ENCODE measurements around the gene DOK6. TPM values are rescaled to one million over a fixed set of nuclear protein-coding genes. Genes with fewer than 3 reads are reported as not detected.

Gene DOK6
- total RNA-seq, 1 donor from 2014 or later = 19.7 TPM

DNA sequence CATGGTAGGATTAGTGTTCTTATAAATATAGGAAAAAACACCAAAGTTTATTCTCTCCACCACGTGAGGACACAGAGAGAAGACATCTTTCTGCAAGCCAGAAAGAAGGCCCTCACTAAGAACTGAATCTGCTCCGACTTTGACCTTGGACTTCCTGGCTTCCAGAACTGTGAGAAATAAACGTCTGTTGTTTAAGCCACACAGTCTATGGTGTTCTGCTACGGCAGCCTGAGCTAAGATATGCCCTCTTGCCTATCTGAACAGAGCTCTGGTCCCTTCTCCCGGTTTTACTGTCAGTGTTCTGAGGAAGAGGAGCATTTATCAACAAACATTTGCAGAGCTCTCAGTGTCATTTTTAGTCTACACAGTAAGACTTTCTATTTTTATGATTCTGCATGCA is 131.3 kb downstream of the DOK6 start:
- no peaks in the 10 kb centered on the region for H3K4me1 Mint-ChIP-seq (ENCODE audit: low read depth, unreplicated experiment)
- TF ChIP-seq, protein P1, sequence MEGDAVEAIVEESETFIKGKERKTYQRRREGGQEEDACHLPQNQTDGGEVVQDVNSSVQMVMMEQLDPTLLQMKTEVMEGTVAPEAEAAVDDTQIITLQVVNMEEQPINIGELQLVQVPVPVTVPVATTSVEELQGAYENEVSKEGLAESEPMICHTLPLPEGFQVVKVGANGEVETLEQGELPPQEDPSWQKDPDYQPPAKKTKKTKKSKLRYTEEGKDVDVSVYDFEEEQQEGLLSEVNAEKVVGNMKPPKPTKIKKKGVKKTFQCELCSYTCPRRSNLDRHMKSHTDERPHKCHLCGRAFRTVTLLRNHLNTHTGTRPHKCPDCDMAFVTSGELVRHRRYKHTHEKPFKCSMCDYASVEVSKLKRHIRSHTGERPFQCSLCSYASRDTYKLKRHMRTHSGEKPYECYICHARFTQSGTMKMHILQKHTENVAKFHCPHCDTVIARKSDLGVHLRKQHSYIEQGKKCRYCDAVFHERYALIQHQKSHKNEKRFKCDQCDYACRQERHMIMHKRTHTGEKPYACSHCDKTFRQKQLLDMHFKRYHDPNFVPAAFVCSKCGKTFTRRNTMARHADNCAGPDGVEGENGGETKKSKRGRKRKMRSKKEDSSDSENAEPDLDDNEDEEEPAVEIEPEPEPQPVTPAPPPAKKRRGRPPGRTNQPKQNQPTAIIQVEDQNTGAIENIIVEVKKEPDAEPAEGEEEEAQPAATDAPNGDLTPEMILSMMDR (IDR thresholded peaks at IDR 0.05; ENCODE audit: partially characterized antibody, unreplicated experiment) = no peak
- no peak overlapping the region for H3K4me3 Mint-ChIP-seq (ENCODE audit: unreplicated experiment)
- H3K9me3 Mint-ChIP-seq (ENCODE audit: unreplicated experiment) = no peaks in the 10 kb centered on the region
- no peak for DNase-seq
- H3K27ac Mint-ChIP-seq (ENCODE audit: unreplicated experiment) = no peak overlapping the region
- H3K36me3 Mint-ChIP-seq (ENCODE audit: unreplicated experiment) = no peaks in the 10 kb centered on the region
- no peaks in the 10 kb centered on the region for H3K27me3 Mint-ChIP-seq (ENCODE audit: unreplicated experiment)

DNA sequence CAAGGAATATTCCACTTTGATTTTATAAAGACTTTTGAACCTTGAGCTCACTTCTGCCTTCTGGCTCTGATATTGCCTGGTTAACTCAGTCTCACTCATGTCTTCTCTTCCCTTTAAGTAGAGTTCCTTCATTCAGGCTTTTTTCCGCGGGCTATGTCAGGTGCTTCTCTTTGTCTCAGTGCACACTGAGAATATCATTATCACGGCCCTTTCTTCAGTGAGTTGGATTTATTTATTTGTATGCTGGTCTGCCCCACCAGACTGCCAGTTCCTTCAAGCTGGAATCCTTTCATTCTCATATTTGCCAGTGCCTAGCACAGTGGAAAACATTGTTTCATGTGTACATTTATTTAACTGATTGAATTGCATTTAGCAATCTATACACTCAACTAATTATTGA is 136.5 kb downstream of the DOK6 start:
- TF ChIP-seq, protein P1 (IDR thresholded peaks at IDR 0.05; ENCODE audit: partially characterized antibody, unreplicated experiment) = no peak
- Mint-ChIP-seq H3K27me3 (ENCODE audit: unreplicated experiment) (no peaks in the 10 kb centered on the region), H3K4me3 (ENCODE audit: unreplicated experiment) (no peak overlapping the region), H3K36me3 (ENCODE audit: unreplicated experiment) (no peaks in the 10 kb centered on the region), H3K4me1 (ENCODE audit: low read depth, unreplicated experiment) (peaks cover 3% of the 10 kb centered on the region), H3K9me3 (ENCODE audit: unreplicated experiment) (peaks cover 2% of the 10 kb centered on the region), H3K27ac (ENCODE audit: unreplicated experiment) (no peak overlapping the region)
- DNase-seq = no peak

DNA sequence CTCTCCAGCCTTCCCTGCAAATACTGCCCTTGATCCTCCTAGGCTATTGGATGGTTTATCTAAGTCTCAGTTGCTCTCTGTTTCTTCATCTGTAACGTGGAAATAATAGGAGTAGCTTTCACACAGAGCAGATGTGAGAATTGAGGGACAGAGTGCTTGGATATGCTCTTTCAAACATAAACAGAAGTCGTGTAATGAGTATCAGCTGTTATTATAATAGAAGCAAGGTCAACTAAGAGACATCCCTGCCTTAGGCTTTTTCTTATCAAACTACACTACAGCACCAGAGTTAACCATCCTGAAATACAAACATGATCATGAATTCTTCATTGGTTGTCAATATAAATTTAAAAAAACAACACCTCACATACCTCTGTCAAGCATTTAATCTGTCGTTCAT is 138.2 kb downstream of the DOK6 start:
- Mint-ChIP-seq H3K27ac (ENCODE audit: unreplicated experiment) (no peak overlapping the region), H3K9me3 (ENCODE audit: unreplicated experiment) (peaks cover 2% of the 10 kb centered on the region), H3K27me3 (ENCODE audit: unreplicated experiment) (no peaks in the 10 kb centered on the region), H3K36me3 (ENCODE audit: unreplicated experiment) (no peaks in the 10 kb centered on the region), H3K4me3 (ENCODE audit: unreplicated experiment) (no peak overlapping the region), H3K4me1 (ENCODE audit: low read depth, unreplicated experiment) (peaks cover 3% of the 10 kb centered on the region)
- no peak for DNase-seq
- TF ChIP-seq, protein P1 (IDR thresholded peaks at IDR 0.05; ENCODE audit: partially characterized antibody, unreplicated experiment) = no peak

DNA sequence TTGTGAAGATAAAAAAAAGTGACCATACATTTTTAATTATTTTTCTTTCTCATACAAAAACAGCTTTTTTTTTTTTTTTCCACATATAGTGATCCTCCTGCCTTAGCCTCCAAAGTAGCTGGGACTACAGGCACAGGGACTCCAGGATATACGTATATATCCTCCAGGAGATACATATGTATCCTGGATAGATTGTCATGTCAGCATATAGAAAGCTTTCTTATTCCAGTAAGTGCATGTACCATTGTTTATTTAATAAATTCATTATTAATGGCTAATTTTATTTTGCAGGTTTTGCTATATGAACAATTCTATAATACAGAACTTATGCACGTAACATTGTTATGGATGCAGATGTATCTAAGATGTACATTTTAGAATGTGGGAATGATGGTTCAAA is 138.7 kb downstream of the DOK6 start:
- Mint-ChIP-seq H3K27me3 (ENCODE audit: unreplicated experiment) (no peaks in the 10 kb centered on the region), H3K4me1 (ENCODE audit: low read depth, unreplicated experiment) (peaks cover 3% of the 10 kb centered on the region), H3K36me3 (ENCODE audit: unreplicated experiment) (no peaks in the 10 kb centered on the region), H3K27ac (ENCODE audit: unreplicated experiment) (no peak overlapping the region), H3K4me3 (ENCODE audit: unreplicated experiment) (no peak overlapping the region), H3K9me3 (ENCODE audit: unreplicated experiment) (peaks cover 2% of the 10 kb centered on the region)
- no peak for DNase-seq
- TF ChIP-seq, protein P1 (IDR thresholded peaks at IDR 0.05; ENCODE audit: partially characterized antibody, unreplicated experiment) = no peak

DNA sequence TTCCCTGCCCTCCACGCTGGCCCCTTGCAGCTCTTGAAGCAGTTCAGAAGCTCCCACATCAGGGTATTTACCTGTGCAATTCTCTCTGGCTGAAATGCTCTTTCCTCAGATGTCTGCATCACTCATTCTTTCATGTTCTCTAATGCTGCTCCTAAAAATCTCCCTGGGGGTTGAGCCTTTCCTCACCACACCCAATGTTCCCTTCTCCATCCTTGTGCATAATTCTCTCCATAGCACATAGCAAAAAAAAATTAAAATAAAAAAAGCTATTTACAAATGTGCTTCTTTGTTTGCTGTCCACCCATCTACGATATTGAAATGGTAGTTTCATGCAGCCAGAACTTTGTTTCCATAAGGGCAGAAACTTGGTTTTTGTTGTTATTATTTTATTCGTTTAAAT is 155.5 kb downstream of the DOK6 start:
- Mint-ChIP-seq H3K4me3 (ENCODE audit: unreplicated experiment) (no peak overlapping the region), H3K9me3 (ENCODE audit: unreplicated experiment) (no peaks in the 10 kb centered on the region), H3K36me3 (ENCODE audit: unreplicated experiment) (no peaks in the 10 kb centered on the region), H3K27me3 (ENCODE audit: unreplicated experiment) (no peaks in the 10 kb centered on the region), H3K27ac (ENCODE audit: unreplicated experiment) (no peak overlapping the region), H3K4me1 (ENCODE audit: low read depth, unreplicated experiment) (no peaks in the 10 kb centered on the region)
- TF ChIP-seq, protein P1 (IDR thresholded peaks at IDR 0.05; ENCODE audit: partially characterized antibody, unreplicated experiment) = no peak
- no peak for DNase-seq
